ENCODE results near the gene ZNF639. TPM values are rescaled to one million over a fixed set of nuclear protein-coding genes. Genes with fewer than 3 reads are reported as not detected.

The ZNF639 gene
- total and polyA plus RNA-seq, 2 of the 13 experiments (the other 11 are each of a cell fraction or from before 2014, with no cell fraction given), result 11.6 to 42.4 TPM

- TF ChIP-seq BCL3 (CRISPR knock-in tag; IDR thresholded peaks at IDR 0.05), result no peak
- TF ChIP-seq MXI1 (IDR thresholded peaks at IDR 0.05; ENCODE audit: borderline replicate concordance, low read depth, low read length), result no peak
- no peak for TF ChIP-seq MAZ (IDR thresholded peaks at IDR 0.05; ENCODE audit: borderline replicate concordance, low read depth, low read length)
- TF ChIP-seq MAZ (CRISPR knock-in tag; IDR thresholded peaks at IDR 0.05; ENCODE audit: low read depth), result no peak
- TF ChIP-seq ATF7-NPFF (CRISPR knock-in tag; IDR thresholded peaks at IDR 0.05; ENCODE audit: low read depth), result no peak
- no peak for TF ChIP-seq RNF2 (conservative IDR thresholded peaks at IDR 0.05; ENCODE audit: low read depth)
- no peak for TF ChIP-seq EP300 (IDR thresholded peaks at IDR 0.05; ENCODE audit: low read depth in 2 of 2, low read length in 2 of 2)
- no peak for TF ChIP-seq EP300 (CRISPR knock-in tag; IDR thresholded peaks at IDR 0.05; ENCODE audit: borderline replicate concordance)
Observed at GRCh38 chr3:179321668-179322285, 1.1 kb upstream of the ZNF639 start (continued).

GRCh38 chr3:179323197-179324110, 623 bp downstream of the ZNF639 start:
- Histone ChIP-seq H3K4me1 (ENCODE audit: insufficient read depth, low read length) (peaks cover 39% of the 10 kb centered on the region), H3K9ac (ENCODE audit: insufficient read depth, low read depth, low read length) (peak overlapping the region; percentile 97), H4K20me1 (ENCODE audit: insufficient read depth, low read length) (peaks cover 6% of the 10 kb centered on the region; the same call in 1 of the 2 replicates), H3K27me3 (ENCODE audit: control insufficient read depth in 1 of 2, insufficient read depth in 2 of 2, low read length in 2 of 2) (no peaks in the 10 kb centered on the region; a peak in 1 of 5 replicates), H3K36me3 (replicated peaks in 1 of 2; ENCODE audit: control insufficient read depth in 1 of 2, insufficient read depth in 2 of 2, low read length in 2 of 2) (peaks cover 0 to 7% of the 10 kb centered on the region in 2 experiments; a peak in 3 of 5 replicates), H3K4me3 (replicated peaks in 1 of 3; ENCODE audit: insufficient read depth in 1 of 3, low read depth in 2 of 3, low read length in 3 of 3) (peak overlapping the region; percentile 84 to 99 (median 92)), H3K4me2 (ENCODE audit: low read depth, low read length) (peak overlapping the region; percentile 85), H3K27ac (ENCODE audit: extremely low read length, insufficient read depth, low read length) (peak overlapping the region; percentile 85), H2AFZ (ENCODE audit: low read length) (no peak overlapping the region), H3K79me2 (ENCODE audit: insufficient read depth, low read length) (peaks cover 47% of the 10 kb centered on the region), H3K9me3 (ENCODE audit: low read length) (no peaks in the 10 kb centered on the region)
- in situ Hi-C loops (cut with HindIII; ENCODE audit: extremely low pct_ligation_motif_present, low pct_unique_long_range_greater_than_20kb) (loop anchor here (5.0 to 25.0 kb wide), 4 partner anchors 176 to 886 kb away; partner anchors contain the start of gene PIK3CA), intact Hi-C loops (cut with micrococcal nuclease; ENCODE audit: unreplicated experiment) (loop anchor here (1.0 to 10.0 kb wide), 4 partner anchors 24 to 321 kb away; partner anchors contain the start of gene MFN1)
- POLR2A ChIA-PET, result interaction anchor here (1.0 to 1.9 kb wide), 3 partner anchors 24 to 239 kb away, joined by 4 to 6 read pairs (median 4); partner anchors contain the start of genes ACTL6A, MFN1 and PIK3CA
- FAIRE-seq (no peak), DNase-seq (ENCODE audit: low spot score) (peak; percentile 33), ATAC-seq (peak; percentile 67)
- 2% methylated on average over 20 of the region's 81 CpGs for WGBS (ENCODE audit: low lambda C conversion rate)
- no TSS peak for BruUV-seq (replicated peaks)
- CTCF ChIA-PET (ENCODE audit: low intra/inter-chr PET ratio, low total read pairs), result interaction anchor here (1.6 to 2.9 kb wide), 2 partner anchors 235 to 308 kb away, joined by 12 to 16 read pairs; no protein-coding TSS in a partner anchor
- TF ChIP-seq KLF16 (CRISPR knock-in tag; IDR thresholded peaks at IDR 0.05) (peak in 1 of 2 experiments; percentile 37; a peak in 1 of 4 replicates), FOSL2 (CRISPR knock-in tag; IDR thresholded peaks at IDR 0.05) (no peak), MAX (IDR thresholded peaks at IDR 0.05) (no peak; the same call in 1 of the 2 replicates), ZNF597 (CRISPR knock-in tag; IDR thresholded peaks at IDR 0.05) (no peak), SAP130 (CRISPR knock-in tag; IDR thresholded peaks at IDR 0.05; ENCODE audit: low read depth) (peak; percentile 31), KAT2B (IDR thresholded peaks at IDR 0.05; ENCODE audit: borderline replicate concordance, low read depth, low read length) (no peak)
